Measurements from ENCODE around the gene IL6R.

Gene IL6R

GRCh38 chr1:154423988-154424326 lies 18.8 kb downstream of the IL6R start:
- FAIRE-seq (no peak), DNase-seq (ENCODE audit: insufficient read length, low spot score) (no peak)

DNA sequence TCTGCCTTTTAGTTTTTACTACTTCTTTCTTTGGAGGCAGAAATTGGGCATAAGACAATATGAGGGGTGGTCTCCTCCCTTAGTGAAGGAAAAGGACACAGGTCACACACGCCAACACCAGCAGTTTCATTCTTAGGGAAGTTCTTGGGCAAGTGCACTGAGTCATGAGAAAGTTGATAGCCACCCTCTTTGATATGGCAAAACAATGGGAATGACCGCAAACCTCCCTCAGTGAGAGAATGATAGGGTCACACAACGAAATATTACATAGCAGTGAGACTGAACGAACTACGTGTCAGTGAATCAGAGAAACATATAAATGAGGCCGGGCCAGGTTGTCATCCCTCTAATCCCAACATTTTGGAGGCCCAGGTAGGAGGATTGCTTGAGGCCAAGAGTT lies 20.0 kb downstream of the IL6R start:
- no peak for DNase-seq (ENCODE audit: insufficient read length, low spot score)
- FAIRE-seq = no peak

DNA sequence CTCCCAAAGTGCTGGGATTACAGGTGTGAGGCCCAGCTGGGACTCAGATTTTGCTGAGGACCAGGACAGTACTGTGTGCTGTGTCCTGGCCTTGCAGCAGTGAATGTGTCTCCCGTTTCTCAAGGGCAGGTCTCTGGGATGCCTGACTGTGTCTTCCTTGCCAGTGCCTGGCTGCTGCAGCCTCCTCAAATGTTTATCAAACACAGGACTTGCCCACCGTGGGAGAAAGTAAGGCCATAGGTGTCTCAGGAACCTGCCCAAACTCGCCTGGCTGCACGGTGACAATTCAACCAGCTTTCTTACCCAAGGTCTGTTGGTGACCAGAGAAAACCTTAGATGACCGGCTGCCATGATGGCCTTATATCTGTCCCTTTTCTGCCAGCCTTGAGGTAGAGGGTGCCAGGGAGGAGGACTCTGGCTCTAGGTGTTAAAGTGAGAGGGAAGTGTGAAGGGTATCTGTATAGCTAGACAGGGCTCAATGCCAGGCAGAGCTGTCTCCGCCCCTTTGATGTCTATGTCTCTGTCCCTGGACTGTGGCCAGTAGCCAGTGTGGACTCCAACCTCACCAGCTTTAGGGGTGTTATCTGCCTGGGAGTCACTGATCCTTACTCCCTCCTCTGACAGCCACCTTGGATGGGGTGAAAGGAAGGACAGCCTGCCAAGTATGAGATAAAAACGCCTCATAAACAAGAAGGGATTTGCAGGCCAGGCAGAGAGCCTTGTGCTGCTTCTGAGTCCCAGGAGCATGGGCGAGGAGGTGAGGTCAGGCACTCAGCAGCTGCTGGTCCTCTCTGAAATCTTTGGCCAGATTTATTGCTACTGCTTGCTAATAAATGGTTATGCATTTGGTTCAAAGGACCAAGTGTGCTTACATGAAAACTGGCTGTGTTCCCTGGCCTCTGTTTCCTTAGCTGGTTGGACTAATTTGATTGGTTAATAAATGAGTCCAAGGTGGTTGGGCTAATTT lies 22.3 kb downstream of the IL6R start:
- DNase-seq (ENCODE audit: insufficient read length, low spot score) = no peak
- no peak for FAIRE-seq

DNA sequence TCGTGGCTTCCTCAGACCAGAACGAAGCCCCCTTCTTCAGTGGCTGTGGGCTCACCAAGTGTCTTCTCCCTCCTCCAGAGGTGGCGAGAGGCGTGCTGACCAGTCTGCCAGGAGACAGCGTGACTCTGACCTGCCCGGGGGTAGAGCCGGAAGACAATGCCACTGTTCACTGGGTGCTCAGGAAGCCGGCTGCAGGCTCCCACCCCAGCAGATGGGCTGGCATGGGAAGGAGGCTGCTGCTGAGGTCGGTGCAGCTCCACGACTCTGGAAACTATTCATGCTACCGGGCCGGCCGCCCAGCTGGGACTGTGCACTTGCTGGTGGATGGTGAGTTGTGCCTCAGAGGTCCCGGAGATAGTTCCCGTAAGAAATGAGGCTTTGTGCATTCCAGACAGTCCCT lies 24.0 kb downstream of the IL6R start:
- FAIRE-seq = no peak

DNA sequence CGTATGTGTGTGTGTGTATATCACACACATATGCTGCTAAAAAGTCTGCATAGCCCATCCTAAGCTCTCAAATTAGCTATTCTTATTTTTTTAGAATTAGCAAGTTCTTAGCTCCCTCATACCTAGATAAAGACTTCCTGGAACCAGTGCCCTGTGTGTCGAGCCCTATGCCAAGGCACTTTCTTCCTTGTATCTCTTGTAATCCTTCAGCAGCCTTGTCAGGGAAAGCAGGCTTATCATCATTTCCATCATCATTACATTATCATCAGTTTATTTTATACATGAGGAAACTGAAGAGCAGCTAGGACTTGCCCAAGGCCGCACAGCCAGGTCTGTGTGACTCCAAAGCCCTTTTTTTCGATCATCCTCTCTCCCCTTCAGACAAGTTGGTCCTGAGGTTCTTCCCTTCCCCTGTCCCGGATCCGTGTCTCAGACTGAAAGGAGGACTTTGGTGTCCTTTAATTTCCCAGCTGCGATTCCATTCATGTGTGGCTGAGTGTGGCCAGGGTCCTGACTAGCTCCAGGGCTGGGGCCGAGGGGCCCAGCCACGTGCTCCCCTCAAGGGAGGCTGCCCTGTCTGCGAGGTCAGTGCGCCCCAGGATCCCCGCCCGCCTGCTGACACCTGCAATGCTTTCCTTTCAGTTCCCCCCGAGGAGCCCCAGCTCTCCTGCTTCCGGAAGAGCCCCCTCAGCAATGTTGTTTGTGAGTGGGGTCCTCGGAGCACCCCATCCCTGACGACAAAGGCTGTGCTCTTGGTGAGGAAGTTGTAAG lies 24.9 kb downstream of the IL6R start:
- DNase-seq (ENCODE audit: insufficient read length, low spot score) (no peak), FAIRE-seq (no peak)

More for the DNA sequence above, 24.0 kb downstream of the IL6R start:
- no peak for DNase-seq (ENCODE audit: insufficient read length, low spot score)

GRCh38 chr1:154430903-154431302 lies 25.8 kb downstream of the IL6R start:
- no peak for DNase-seq (ENCODE audit: insufficient read length, low spot score)
- no peak for FAIRE-seq

DNA sequence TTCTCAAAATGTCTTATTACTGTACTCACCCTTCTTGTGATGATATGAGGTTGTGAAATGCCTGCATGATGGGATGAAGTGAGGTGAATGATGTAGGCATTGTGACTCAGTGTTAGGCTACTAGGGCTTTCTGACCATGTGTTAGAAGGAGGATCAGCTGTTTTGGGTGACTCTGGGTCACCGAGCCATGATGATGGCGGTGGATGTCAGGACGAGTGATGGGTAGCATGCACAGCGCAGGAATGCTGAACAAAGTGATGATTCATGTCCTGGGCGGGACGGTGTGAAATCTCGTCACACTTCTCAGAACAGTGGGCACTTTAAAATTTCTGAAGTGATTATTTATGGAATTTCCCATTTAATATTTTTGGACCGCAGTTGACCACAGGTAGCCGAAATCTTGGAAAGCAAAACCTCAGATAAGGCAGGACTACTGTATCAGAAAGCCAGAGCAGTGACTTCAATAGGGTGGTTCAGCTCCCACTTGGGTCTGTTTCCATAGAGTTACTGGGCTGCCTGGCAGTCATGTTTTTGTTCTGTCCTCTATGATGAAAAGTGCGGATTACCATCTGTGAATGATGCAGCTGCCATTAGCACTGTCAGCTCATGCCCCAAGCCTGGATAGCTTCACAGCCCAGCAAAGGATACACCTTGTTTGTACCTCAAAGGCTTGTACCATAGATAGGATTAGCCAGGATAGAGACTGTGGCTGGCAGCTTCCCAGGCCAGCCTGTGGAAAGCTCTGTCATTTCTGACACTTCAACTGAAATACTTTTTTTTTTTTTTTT lies 26.6 kb downstream of the IL6R start:
- DNase-seq (ENCODE audit: insufficient read length, low spot score) (peak; percentile 60), FAIRE-seq (peak; percentile 81)

- DNase-seq (ENCODE audit: insufficient read length, low spot score) = no peak
- FAIRE-seq = no peak
Observed at GRCh38 chr1:154433161-154433764, 28.1 kb downstream of the IL6R start.

DNA sequence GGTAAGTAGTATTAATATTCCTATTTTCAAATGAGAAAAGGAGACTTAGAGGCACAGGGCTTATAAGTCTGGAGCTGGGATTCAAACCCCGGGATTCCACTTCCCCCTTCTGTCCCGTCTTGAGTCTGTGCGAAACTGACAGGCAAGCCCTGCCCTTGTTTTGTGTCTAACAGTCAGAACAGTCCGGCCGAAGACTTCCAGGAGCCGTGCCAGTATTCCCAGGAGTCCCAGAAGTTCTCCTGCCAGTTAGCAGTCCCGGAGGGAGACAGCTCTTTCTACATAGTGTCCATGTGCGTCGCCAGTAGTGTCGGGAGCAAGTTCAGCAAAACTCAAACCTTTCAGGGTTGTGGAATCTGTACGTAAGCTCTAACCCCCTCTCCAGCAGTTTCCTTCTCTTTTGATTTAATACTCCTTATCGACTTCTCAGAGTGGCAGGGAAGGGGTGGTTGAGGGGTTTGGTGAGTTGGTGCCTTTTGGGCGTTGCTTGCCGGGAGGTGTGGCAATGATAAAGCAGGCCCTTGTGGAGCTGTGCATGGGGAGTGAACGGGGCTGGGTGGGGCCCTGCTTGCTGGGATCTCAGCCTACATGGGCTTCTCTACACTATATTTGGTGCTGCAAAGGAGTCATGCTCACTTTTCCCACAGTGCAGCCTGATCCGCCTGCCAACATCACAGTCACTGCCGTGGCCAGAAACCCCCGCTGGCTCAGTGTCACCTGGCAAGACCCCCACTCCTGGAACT lies 29.4 kb downstream of the IL6R start:
- FAIRE-seq = no peak
- no peak for DNase-seq (ENCODE audit: insufficient read length, low spot score)

DNA sequence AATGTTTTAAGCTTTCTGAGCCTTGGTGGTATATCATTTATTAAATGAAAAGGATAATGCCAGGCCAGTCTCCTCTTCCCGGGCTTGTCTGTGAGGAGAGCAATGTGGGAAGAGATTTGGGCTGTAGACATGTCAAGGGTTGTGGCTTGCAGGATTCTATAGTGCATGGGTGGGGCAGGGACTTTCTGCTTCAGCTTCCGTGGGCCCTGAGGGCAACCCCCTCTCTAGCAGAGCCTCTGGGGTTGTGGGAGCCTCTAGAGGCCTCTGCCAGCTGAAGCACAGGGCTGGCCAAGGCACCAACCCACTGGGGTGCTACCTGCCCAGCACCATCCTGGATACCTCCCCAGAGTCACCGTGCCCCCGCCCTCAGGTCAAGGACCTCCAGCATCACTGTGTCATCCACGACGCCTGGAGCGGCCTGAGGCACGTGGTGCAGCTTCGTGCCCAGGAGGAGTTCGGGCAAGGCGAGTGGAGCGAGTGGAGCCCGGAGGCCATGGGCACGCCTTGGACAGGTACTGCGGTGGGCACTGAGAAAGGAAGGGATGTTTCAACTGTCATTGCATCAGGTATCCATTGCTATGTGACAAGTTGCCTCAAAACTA lies 30.6 kb downstream of the IL6R start:
- no peak for FAIRE-seq
- DNase-seq (ENCODE audit: insufficient read length, low spot score) = no peak

GRCh38 chr1:154436433-154436832 lies 31.3 kb downstream of the IL6R start:
- no peak for DNase-seq (ENCODE audit: insufficient read length, low spot score)
- no peak for FAIRE-seq

DNA sequence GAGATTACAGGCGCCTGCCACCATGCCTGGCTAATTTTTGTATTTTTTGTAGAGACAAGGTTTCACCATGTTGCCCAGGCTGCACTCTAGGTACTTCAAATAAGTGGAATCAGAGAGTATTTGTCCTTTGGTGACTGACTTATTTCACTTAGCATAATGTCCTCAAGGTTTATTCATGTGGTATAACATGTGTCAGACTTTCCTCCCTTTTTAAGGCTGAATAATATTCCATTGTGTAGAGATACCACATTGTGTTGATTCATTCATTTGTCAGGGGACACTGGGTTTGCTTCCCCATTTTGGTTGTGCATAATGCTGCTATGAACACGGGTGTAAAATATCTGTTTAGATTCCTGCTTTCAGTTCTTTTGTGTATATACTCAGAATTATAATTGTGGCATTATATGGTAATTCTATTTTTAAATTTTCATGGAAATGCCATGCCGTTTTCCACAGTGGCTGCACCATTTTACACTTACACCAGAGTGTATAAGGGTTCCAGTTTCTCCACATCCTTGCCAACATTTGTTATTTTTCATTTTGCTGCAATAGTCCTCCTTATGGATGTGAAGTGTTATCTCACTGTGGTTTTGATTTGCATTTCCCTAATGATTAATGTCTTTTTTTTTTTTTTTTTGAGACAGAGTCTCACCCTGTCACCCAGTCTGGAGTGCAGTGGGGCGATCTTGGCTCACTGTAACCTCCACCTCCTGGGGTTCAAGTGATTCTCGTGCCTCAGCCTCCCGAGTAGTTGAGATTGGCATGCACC lies 35.1 kb downstream of the IL6R start:
- FAIRE-seq = no peak
- DNase-seq (ENCODE audit: insufficient read length, low spot score) = no peak

DNA sequence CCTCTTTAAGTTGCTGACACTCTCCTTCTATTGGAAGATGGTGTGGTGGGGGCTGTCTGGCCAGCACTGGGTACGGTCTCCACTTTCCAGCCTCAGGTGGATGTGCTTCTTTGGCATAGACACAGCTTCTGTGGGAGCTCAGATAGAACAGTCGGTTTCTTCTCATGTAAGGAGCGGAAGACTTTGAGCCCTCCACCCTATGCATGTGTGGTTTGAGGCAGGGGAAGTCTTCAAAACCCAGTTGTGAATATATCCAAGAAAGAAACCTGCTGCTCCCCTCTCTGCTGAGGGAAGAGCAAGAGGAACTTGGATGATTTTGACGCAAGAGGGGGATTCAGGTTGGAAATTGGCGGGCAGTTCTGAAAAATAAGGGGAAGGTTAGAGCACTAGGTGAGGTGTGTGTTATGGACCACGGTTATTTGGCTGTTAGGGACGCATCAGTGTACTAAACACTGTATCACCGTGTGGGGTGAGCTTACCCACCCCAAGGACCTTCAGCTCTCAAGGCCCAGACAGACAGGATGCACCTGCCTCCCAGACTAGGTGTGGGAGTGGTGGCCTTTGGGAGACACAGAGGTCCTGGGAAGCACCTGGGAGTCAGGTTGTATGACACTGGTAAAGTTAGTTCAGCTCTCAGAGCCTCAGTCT lies 36.2 kb downstream of the IL6R start:
- DNase-seq (ENCODE audit: insufficient read length, low spot score) (no peak), FAIRE-seq (no peak)

- FAIRE-seq (no peak), DNase-seq (ENCODE audit: insufficient read length, low spot score) (peak; percentile 73)
Observed at GRCh38 chr1:154442006-154442740, 37.0 kb downstream of the IL6R start.

DNA sequence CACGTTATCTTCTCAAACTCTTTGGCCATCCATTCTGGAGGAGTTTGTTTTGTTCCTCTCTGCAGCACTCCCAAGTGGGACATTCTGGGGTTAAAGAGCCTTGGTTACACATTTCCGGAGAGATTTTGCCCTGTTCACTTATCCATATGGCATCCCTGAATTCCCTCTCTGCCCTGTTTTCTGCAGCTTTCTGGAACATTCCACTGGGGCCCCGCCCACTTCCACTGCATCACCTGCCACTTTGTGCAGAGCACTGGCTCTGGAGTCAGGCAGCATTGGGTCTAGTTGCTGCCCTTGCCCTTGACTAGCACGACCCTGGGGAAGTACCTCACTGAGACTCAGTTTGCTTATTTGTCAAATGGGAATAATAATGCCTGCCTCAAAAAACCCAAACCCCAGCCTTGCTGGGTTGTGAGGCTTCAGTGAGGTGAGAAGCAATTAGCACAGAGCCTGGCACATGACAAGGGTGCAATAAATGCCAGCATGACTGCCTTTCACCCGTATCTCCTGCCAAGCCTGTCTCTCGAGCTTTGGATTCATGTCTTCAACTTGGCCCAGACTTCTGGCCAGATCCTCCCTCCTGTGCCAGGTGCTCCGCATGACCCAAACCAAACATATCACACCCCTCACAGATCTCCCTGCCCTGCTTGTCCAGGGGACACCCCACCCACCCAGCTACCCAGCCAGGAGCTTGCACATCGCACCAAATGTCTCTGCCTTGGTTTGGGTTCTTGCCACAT lies 38.3 kb downstream of the IL6R start:
- FAIRE-seq = no peak
- no peak for DNase-seq (ENCODE audit: insufficient read length, low spot score)

GRCh38 chr1:154445040-154445472 lies 39.9 kb downstream of the IL6R start:
- FAIRE-seq (no peak), DNase-seq (ENCODE audit: insufficient read length, low spot score) (peak; percentile 62)

DNA sequence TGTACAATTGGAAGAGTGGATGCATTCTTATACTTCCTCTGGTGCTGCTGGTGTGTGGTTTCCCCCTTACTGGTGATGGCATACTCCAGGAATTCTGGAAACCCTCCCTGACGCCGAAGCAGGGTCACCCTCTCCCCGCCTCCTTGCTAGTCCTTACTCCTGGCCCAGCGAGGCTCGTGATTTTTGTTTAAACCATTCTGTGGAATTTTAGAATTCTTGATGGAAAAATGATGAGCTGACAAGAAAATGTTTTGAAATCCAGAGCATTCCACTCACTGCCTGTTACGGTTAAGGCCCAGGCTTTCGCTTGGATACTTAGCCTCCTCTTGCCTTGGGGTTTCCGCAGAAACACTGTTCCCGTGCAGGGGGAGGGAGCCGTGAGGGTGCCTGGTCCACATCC lies 41.1 kb downstream of the IL6R start:
- FAIRE-seq (no peak), DNase-seq (ENCODE audit: insufficient read length, low spot score) (peak; percentile 74)

All from HTR-8/SVneo (cell line).